Fibroblast of peridontal ligament (primary cell): Measurements from ENCODE around the gene KLHL9.
A peak's percentile ranks its signal among the peaks of the same experiment; 100 is the strongest.
"Not testable (repeated sequence)": the region's sequence is repeated elsewhere in the genome, so short reads cannot be mapped to it uniquely, and the experiment has no call there.

Experiments used
- DNase-seq: peaks from one replicate; pipeline ENCODE4 v3.0.0-alpha.2; 2010; ENCODE audit errors: extremely low read depth

KLHL9 gene

GRCh38 chr9:21334701-21335632 lies at the start of gene KLHL9:
KLHL9 (minus strand) TSS chr9:21335404; CDS start chr9:21334859, 545 bp downstream.
- DNase-seq: peak; percentile 92

- no peak for DNase-seq
Observed at GRCh38 chr9:21383627-21384026, 48.4 kb upstream of the KLHL9 start.

- no peak for DNase-seq
Observed at GRCh38 chr9:21381448-21382339, 46.5 kb upstream of the KLHL9 start.

- not testable (repeated sequence) for DNase-seq
Observed at GRCh38 chr9:21371467-21371866, 36.3 kb upstream of the KLHL9 start.

- no peak for DNase-seq
Observed at GRCh38 chr9:21367957-21368356, 32.8 kb upstream of the KLHL9 start, which contains the start of gene IFNA13. IFNA13 (minus strand) TSS chr9:21368057; CDS start chr9:21368010, 47 bp downstream.

- not testable (repeated sequence) for DNase-seq
Observed at GRCh38 chr9:21367169-21367568, 32.0 kb upstream of the KLHL9 start.

- DNase-seq: no peak
Observed at GRCh38 chr9:21362287-21362686, 27.1 kb upstream of the KLHL9 start.

GRCh38 chr9:21357479-21358460 lies 22.6 kb upstream of the KLHL9 start:
- peak; percentile 39 for DNase-seq

- DNase-seq: no peak
Observed at GRCh38 chr9:21350787-21351186, 15.6 kb upstream of the KLHL9 start, which contains the start of gene IFNA6. IFNA6 (minus strand) TSS chr9:21350887; CDS start chr9:21350887, 0 bp downstream.

- no peak for DNase-seq
Observed at GRCh38 chr9:21348430-21348970, 13.3 kb upstream of the KLHL9 start.

- DNase-seq: no peak
Observed at GRCh38 chr9:21340735-21341134, 5.5 kb upstream of the KLHL9 start.

GRCh38 chr9:21336457-21336856 lies 1.3 kb upstream of the KLHL9 start:
- DNase-seq: no peak

- no peak for DNase-seq
Observed at GRCh38 chr9:21333226-21333625, 2.0 kb downstream of the KLHL9 start.

GRCh38 chr9:21331676-21332402 lies 3.4 kb downstream of the KLHL9 start:
- peak; percentile 8 for DNase-seq

- DNase-seq: peak; percentile 60
Observed at GRCh38 chr9:21326526-21327139, 8.6 kb downstream of the KLHL9 start.

- no peak for DNase-seq
Observed at GRCh38 chr9:21324047-21324446, 11.2 kb downstream of the KLHL9 start.

GRCh38 chr9:21322911-21323461 lies 12.2 kb downstream of the KLHL9 start:
- DNase-seq: no peak

GRCh38 chr9:21320465-21320864 lies 14.7 kb downstream of the KLHL9 start:
- DNase-seq: no peak
